SK-N-MC (cell line): ENCODE measurements around the gene PCDHGB7.
"Not testable (repeated sequence)": the region's sequence is repeated elsewhere in the genome, so short reads cannot be mapped to it uniquely, and the experiment has no call there.

Experiments used
- DNase-seq: peaks from one replicate; pipeline ENCODE4 v3.0.0-alpha.2; 2011; ENCODE audit warnings: low read depth, low spot score
- H3K27ac ChIP-seq: fragments of 200-600 bp; sonication (generic); 2 replicates; pipeline ENCODE4 v1.5.1; 2016; ENCODE audit warnings: mixed run types
- H3K36me3 ChIP-seq: fragments of 200-600 bp; sonication (generic); 2 replicates; pipeline ENCODE4 v1.6.1; 2017; ENCODE audit warnings: antibody characterized with exemption, low read length, mixed read lengths; ENCODE audit not compliant: insufficient read depth
- H3K4me3 ChIP-seq: fragments of 200-600 bp; sonication (generic); 2 replicates; pipeline ENCODE4 v1.5.1; 2016
- H3K9ac ChIP-seq: fragments of 200-600 bp; sonication (generic); 2 replicates; pipeline ENCODE4 v1.8.0; 2017; ENCODE audit warnings: mixed run types, mixed read lengths; ENCODE audit not compliant: insufficient read length
- H3K9me3 ChIP-seq: fragments of 200-600 bp; sonication (generic); 2 replicates; pipeline ENCODE4 v1.6.1; 2017; ENCODE audit warnings: low read depth, mild to moderate bottlenecking, antibody characterized with exemption, low read length, moderate library complexity, mixed read lengths
- EZH2 ChIP-seq: fragments of 200-600 bp; sonication (generic); IDR thresholded peaks from one replicate; pipeline ENCODE4 v1.6.1; 2017; ENCODE audit warnings: antibody characterized with exemption
- FOXP2 ChIP-seq: optimal IDR thresholded peaks from 2 replicates; pipeline ENCODE3; 2011; ENCODE audit warnings: mild to moderate bottlenecking, moderate library complexity; ENCODE audit not compliant: insufficient read depth; ENCODE audit errors: extremely low read length, control extremely low read depth
- POLR2AphosphoS5 ChIP-seq: IDR thresholded peaks from 2 replicates; pipeline ENCODE4 v1.6.1; 2012; ENCODE audit warnings: mild to moderate bottlenecking, low read depth, low read length, borderline replicate concordance

The PCDHGB7 gene

GRCh38 chr5:141383345-141383744 is 34.1 kb upstream of the PCDHGB7 start:
- H3K27ac ChIP-seq = no peak overlapping the region
- peak overlapping the region; percentile 76 for H3K4me3 ChIP-seq
- no peak for DNase-seq
- no peak overlapping the region for H3K9ac ChIP-seq
- TF ChIP-seq EZH2 (no peak), POLR2AphosphoS5 (no peak), FOXP2 (no peak)
- no peaks in the 10 kb centered on the region for H3K36me3 ChIP-seq
- H3K9me3 ChIP-seq = no peaks in the 10 kb centered on the region

DNA sequence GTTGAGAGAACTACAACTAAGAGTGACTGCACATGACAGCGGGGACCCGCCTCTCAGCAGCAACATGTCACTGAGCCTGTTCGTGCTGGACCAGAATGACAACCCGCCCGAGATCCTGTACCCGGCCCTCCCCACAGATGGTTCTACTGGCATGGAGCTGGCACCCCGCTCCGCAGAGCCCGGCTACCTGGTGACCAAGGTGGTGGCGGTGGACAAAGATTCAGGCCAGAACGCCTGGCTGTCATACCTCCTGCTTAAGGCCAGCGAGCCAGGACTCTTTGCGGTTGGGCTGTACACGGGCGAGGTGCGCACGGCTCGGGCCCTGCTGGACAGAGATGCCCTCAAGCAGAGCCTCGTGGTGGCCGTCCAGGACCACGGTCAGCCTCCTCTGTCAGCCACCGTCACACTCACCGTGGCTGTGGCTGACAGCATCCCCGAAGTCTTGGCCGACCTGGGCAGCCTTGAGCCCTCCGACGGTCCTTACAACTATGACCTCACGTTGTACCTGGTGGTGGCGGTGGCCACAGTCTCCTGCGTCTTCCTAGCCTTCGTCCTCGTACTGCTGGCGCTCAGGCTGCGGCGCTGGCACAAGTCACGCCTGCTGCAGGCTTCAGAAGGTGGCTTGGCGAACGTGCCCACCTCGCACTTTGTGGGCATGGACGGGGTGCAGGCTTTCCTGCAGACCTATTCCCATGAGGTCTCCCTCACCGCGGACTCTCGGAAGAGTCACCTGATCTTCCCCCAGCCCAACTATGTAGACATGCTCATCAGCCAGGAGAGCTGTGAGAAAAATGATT is 32.8 kb upstream of the PCDHGB7 start:
- TF ChIP-seq POLR2AphosphoS5 (no peak), FOXP2 (no peak), EZH2 (no peak)
- no peak overlapping the region for H3K4me3 ChIP-seq
- no peak overlapping the region for H3K9ac ChIP-seq
- H3K27ac ChIP-seq = no peak overlapping the region
- H3K36me3 ChIP-seq = no peaks in the 10 kb centered on the region
- no peak for DNase-seq
- H3K9me3 ChIP-seq = no peaks in the 10 kb centered on the region

DNA sequence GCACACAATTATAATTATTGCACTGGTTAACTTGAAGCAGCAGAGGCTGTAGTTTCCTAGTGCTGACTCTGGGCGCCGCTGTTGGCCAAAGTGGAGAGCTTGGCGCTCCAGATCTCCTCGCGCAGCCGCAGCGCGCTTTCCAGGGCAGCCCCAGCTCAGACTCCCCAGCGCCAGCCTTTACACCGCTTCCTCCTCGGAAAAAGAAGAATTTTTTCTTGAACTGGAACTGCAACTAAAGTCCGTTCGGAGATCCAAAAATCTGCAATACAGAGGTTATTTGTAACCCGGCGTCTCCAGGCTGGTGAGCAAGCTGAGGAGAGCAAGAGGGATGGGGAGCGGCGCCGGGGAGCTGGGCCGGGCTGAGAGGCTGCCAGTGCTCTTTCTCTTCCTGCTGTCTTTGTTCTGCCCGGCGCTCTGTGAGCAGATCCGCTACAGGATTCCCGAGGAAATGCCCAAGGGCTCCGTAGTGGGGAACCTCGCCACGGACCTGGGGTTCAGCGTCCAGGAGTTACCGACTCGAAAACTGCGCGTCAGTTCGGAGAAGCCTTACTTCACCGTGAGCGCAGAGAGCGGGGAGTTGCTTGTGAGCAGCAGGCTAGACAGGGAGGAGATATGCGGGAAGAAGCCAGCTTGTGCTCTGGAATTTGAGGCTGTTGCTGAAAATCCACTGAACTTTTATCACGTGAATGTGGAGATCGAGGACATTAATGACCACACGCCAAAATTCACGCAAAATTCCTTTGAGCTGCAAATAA is 29.7 kb upstream of the PCDHGB7 start, which contains the start of gene PCDHGB4:
TSS of gene PCDHGB4 (plus strand) at position 142 of the 755 bp plus-strand sequence. CDS start at position 329, 187 bp downstream.
- H3K36me3 ChIP-seq, DNase-seq, H3K27ac ChIP-seq, H3K9me3 ChIP-seq, H3K4me3 ChIP-seq, H3K9ac ChIP-seq: not testable (repeated sequence)

GRCh38 chr5:141388661-141389060 is 28.8 kb upstream of the PCDHGB7 start:
- TF ChIP-seq POLR2AphosphoS5 (no peak), FOXP2 (no peak), EZH2 (no peak)
- DNase-seq = no peak
- H3K27ac ChIP-seq = no peak overlapping the region
- H3K4me3 ChIP-seq = no peak overlapping the region
- H3K36me3 ChIP-seq = no peaks in the 10 kb centered on the region
- no peak overlapping the region for H3K9ac ChIP-seq
- no peaks in the 10 kb centered on the region for H3K9me3 ChIP-seq

- TF ChIP-seq EZH2 = no peak
- no peak for TF ChIP-seq FOXP2
- no peak for TF ChIP-seq POLR2AphosphoS5
- no peaks in the 10 kb centered on the region for H3K36me3 ChIP-seq
- H3K27ac ChIP-seq = no peak overlapping the region
- H3K9me3 ChIP-seq = no peaks in the 10 kb centered on the region
- H3K4me3 ChIP-seq = no peak overlapping the region
- H3K9ac ChIP-seq = no peak overlapping the region
- no peak for DNase-seq
Observed at GRCh38 chr5:141389153-141390042, 28.1 kb upstream of the PCDHGB7 start.

DNA sequence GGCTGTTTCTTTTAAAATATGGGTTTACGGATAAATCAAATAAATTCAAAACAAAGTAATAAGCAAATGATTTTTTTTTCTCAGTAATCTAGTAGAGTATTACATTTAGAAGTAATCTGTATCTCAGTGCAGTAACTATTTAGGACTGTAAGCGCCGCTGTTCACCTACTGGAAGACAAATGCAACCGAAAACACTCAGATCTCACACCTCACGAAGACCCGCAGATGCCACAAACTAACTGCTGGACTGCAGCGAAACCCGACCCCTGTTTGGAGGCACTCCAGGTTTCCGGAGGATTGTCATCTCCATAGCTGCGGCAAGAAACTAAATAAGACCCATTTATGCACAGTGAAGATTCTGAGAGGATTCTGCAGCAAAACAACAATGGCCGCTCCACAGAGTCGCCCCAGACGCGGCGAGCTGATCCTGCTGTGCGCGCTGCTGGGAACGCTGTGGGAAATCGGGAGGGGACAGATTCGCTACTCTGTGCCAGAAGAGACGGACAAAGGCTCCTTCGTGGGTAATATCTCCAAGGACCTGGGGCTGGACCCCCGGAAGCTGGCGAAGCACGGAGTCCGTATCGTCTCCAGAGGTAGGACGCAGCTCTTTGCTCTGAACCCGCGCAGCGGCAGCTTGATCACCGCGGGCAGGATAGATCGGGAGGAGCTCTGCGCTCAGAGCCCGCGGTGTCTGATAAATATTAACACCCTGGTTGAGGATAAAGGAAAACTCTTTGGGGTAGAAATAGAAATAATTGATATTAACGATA is 24.9 kb upstream of the PCDHGB7 start, which contains the start of gene PCDHGA8:
TSS of gene PCDHGA8 (plus strand) at position 205 of the 770 bp plus-strand sequence. CDS start at position 386, 181 bp downstream.
- Histone ChIP-seq H3K4me3 (no peak within 1 kb of the TSS), H3K9ac (no peak within 1 kb of the TSS), H3K36me3 (no peaks in the 10 kb centered on the region), H3K9me3 (no peaks in the 10 kb centered on the region), H3K27ac (no peak within 1 kb of the TSS)
- DNase-seq = no peak
- no peak for TF ChIP-seq FOXP2
- TF ChIP-seq EZH2 = no peak
- TF ChIP-seq POLR2AphosphoS5 = no peak

DNA sequence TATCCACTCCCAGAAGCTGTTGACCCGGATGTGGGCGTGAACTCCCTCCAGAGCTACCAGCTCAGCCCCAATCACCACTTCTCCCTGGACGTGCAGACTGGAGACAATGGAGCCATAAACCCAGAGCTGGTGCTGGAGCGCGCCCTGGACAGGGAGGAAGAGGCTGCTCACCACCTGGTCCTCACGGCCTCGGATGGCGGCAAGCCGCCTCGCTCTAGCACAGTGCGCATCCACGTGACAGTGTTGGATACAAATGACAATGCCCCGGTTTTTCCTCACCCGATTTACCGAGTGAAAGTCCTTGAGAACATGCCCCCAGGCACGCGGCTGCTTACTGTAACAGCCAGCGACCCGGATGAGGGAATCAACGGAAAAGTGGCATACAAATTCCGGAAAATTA is 24.2 kb upstream of the PCDHGB7 start:
- Histone ChIP-seq H3K36me3 (no peaks in the 10 kb centered on the region), H3K4me3 (no peak overlapping the region), H3K27ac (no peak overlapping the region), H3K9ac (no peak overlapping the region), H3K9me3 (no peaks in the 10 kb centered on the region)
- TF ChIP-seq POLR2AphosphoS5 (no peak), EZH2 (no peak), FOXP2 (no peak)
- no peak for DNase-seq

- H3K27ac ChIP-seq, H3K9me3 ChIP-seq, H3K36me3 ChIP-seq, H3K4me3 ChIP-seq, DNase-seq, H3K9ac ChIP-seq: not testable (repeated sequence)
Observed at GRCh38 chr5:141394401-141395187, 22.9 kb upstream of the PCDHGB7 start.

DNA sequence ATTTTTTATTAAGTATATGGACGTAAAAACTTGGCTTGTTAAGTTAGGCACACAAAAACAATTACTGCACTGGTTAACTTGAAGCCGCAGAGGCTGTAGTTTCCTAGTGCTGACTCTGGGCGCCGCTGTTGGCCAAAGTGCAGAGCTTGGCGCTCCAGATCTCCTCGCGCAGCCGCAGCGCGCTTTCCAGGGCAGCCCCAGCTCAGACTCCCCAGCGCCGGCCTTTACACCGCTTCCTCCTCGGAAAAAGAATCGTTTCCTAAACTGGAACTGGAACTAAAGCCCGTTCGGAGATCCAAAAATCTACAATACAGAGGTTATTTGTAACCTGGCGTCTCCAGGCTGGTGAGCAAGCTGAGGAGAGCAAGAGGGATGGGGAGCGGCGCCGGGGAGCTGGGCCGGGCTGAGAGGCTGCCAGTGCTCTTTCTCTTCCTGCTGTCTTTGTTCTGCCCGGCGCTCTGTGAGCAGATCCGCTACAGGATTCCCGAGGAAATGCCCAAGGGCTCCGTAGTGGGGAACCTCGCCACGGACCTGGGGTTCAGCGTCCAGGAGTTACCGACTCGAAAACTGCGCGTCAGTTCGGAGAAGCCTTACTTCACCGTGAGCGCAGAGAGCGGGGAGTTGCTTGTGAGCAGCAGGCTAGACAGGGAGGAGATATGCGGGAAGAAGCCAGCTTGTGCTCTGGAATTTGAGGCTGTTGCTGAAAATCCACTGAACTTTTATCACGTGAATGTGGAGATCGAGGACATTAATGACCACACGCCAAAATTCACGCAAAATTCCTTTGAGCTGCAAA is 19.5 kb upstream of the PCDHGB7 start, which contains the start of gene PCDHGB5:
TSS of gene PCDHGB5 (plus strand) at position 192 of the 796 bp plus-strand sequence. CDS start at position 373, 181 bp downstream.
- DNase-seq, H3K36me3 ChIP-seq, H3K4me3 ChIP-seq, H3K9me3 ChIP-seq, H3K9ac ChIP-seq, H3K27ac ChIP-seq: not testable (repeated sequence)
